Measurements from ENCODE around the gene RBM8A.

DNA sequence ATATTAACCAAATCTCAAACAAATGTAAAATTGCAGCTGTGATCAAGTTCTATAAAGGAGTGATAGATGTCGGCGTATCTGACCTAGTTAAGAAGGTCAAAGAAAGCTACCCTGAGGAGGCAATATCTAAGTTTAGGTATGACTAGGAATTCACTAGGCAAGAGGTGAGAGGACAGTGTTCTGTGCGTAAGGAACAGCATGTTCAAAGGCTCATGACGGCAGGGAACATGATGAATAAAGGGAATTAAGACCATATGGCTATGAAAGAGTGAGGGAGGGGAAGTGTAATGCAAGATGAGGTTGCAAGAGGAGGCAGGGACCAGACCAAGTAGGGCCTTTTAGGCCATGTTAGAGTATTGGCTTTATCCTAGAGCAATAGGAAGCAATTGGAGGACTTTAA lies 21.9 kb upstream of the RBM8A start:
- TF ChIP-seq, protein P1, sequence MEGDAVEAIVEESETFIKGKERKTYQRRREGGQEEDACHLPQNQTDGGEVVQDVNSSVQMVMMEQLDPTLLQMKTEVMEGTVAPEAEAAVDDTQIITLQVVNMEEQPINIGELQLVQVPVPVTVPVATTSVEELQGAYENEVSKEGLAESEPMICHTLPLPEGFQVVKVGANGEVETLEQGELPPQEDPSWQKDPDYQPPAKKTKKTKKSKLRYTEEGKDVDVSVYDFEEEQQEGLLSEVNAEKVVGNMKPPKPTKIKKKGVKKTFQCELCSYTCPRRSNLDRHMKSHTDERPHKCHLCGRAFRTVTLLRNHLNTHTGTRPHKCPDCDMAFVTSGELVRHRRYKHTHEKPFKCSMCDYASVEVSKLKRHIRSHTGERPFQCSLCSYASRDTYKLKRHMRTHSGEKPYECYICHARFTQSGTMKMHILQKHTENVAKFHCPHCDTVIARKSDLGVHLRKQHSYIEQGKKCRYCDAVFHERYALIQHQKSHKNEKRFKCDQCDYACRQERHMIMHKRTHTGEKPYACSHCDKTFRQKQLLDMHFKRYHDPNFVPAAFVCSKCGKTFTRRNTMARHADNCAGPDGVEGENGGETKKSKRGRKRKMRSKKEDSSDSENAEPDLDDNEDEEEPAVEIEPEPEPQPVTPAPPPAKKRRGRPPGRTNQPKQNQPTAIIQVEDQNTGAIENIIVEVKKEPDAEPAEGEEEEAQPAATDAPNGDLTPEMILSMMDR (tag by site-specific recombination; IDR thresholded peaks at IDR 0.05) = no peak
- TF ChIP-seq, protein P2, sequence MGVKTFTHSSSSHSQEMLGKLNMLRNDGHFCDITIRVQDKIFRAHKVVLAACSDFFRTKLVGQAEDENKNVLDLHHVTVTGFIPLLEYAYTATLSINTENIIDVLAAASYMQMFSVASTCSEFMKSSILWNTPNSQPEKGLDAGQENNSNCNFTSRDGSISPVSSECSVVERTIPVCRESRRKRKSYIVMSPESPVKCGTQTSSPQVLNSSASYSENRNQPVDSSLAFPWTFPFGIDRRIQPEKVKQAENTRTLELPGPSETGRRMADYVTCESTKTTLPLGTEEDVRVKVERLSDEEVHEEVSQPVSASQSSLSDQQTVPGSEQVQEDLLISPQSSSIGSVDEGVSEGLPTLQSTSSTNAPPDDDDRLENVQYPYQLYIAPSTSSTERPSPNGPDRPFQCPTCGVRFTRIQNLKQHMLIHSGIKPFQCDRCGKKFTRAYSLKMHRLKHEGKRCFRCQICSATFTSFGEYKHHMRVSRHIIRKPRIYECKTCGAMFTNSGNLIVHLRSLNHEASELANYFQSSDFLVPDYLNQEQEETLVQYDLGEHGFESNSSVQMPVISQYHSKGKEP (tag by site-specific recombination; IDR thresholded peaks at IDR 0.05) = no peak
- no peak for TF ChIP-seq ZFHX2 (tag by site-specific recombination; conservative IDR thresholded peaks at IDR 0.05)
- TF ChIP-seq, protein P3, sequence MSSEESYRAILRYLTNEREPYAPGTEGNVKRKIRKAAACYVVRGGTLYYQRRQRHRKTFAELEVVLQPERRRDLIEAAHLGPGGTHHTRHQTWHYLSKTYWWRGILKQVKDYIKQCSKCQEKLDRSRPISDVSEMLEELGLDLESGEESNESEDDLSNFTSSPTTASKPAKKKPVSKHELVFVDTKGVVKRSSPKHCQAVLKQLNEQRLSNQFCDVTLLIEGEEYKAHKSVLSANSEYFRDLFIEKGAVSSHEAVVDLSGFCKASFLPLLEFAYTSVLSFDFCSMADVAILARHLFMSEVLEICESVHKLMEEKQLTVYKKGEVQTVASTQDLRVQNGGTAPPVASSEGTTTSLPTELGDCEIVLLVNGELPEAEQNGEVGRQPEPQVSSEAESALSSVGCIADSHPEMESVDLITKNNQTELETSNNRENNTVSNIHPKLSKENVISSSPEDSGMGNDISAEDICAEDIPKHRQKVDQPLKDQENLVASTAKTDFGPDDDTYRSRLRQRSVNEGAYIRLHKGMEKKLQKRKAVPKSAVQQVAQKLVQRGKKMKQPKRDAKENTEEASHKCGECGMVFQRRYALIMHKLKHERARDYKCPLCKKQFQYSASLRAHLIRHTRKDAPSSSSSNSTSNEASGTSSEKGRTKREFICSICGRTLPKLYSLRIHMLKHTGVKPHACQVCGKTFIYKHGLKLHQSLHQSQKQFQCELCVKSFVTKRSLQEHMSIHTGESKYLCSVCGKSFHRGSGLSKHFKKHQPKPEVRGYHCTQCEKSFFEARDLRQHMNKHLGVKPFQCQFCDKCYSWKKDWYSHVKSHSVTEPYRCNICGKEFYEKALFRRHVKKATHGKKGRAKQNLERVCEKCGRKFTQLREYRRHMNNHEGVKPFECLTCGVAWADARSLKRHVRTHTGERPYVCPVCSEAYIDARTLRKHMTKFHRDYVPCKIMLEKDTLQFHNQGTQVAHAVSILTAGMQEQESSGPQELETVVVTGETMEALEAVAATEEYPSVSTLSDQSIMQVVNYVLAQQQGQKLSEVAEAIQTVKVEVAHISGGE (tag by site-specific recombination; conservative IDR thresholded peaks at IDR 0.05; ENCODE audit: low read depth) = no peak
- TF ChIP-seq ZNF768 (tag by site-specific recombination; IDR thresholded peaks at IDR 0.05) = no peak
- TF ChIP-seq SETDB1 (IDR thresholded peaks at IDR 0.05; ENCODE audit: insufficient read length, low read length) = no peak
- TF ChIP-seq, protein P4, sequence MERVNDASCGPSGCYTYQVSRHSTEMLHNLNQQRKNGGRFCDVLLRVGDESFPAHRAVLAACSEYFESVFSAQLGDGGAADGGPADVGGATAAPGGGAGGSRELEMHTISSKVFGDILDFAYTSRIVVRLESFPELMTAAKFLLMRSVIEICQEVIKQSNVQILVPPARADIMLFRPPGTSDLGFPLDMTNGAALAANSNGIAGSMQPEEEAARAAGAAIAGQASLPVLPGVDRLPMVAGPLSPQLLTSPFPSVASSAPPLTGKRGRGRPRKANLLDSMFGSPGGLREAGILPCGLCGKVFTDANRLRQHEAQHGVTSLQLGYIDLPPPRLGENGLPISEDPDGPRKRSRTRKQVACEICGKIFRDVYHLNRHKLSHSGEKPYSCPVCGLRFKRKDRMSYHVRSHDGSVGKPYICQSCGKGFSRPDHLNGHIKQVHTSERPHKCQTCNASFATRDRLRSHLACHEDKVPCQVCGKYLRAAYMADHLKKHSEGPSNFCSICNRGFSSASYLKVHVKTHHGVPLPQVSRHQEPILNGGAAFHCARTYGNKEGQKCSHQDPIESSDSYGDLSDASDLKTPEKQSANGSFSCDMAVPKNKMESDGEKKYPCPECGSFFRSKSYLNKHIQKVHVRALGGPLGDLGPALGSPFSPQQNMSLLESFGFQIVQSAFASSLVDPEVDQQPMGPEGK (tag by site-specific recombination; IDR thresholded peaks at IDR 0.05) = no peak
- TF ChIP-seq ZNF292 (tag by site-specific recombination; IDR thresholded peaks at IDR 0.05; ENCODE audit: borderline replicate concordance, low read depth) = no peak
- no peak for TF ChIP-seq GLI4 (tag by site-specific recombination; IDR thresholded peaks at IDR 0.05)
- TF ChIP-seq, protein P5, sequence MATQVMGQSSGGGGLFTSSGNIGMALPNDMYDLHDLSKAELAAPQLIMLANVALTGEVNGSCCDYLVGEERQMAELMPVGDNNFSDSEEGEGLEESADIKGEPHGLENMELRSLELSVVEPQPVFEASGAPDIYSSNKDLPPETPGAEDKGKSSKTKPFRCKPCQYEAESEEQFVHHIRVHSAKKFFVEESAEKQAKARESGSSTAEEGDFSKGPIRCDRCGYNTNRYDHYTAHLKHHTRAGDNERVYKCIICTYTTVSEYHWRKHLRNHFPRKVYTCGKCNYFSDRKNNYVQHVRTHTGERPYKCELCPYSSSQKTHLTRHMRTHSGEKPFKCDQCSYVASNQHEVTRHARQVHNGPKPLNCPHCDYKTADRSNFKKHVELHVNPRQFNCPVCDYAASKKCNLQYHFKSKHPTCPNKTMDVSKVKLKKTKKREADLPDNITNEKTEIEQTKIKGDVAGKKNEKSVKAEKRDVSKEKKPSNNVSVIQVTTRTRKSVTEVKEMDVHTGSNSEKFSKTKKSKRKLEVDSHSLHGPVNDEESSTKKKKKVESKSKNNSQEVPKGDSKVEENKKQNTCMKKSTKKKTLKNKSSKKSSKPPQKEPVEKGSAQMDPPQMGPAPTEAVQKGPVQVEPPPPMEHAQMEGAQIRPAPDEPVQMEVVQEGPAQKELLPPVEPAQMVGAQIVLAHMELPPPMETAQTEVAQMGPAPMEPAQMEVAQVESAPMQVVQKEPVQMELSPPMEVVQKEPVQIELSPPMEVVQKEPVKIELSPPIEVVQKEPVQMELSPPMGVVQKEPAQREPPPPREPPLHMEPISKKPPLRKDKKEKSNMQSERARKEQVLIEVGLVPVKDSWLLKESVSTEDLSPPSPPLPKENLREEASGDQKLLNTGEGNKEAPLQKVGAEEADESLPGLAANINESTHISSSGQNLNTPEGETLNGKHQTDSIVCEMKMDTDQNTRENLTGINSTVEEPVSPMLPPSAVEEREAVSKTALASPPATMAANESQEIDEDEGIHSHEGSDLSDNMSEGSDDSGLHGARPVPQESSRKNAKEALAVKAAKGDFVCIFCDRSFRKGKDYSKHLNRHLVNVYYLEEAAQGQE (tag by site-specific recombination; IDR thresholded peaks at IDR 0.05) = no peak
